ENCODE results near the gene TOLLIP. TPM values are rescaled to one million over a fixed set of nuclear protein-coding genes. Genes with fewer than 3 reads are reported as not detected.

TOLLIP gene
- total RNA-seq, 2 experiments from 2014 or later = 35.3 to 35.6 TPM

GRCh38 chr11:1232021-1232882 lies 77.2 kb downstream of the TOLLIP start:
- Mint-ChIP-seq H3K9me3 (no peaks in the 10 kb centered on the region), H3K27ac (no peak overlapping the region), H3K4me3 (no peak overlapping the region), H3K4me1 (no peaks in the 10 kb centered on the region), H3K27me3 (no peaks in the 10 kb centered on the region), H3K36me3 (ENCODE audit: low read depth) (no peaks in the 10 kb centered on the region)
- ChIA-PET CTCF (no interaction called here), POLR2A (no interaction called here)
- DNase-seq = no peak

GRCh38 chr11:1231396-1232020 lies 77.9 kb downstream of the TOLLIP start:
- H3K27ac Mint-ChIP-seq = no peak overlapping the region
- no peaks in the 10 kb centered on the region for H3K9me3 Mint-ChIP-seq
- H3K4me3 Mint-ChIP-seq = no peak overlapping the region
- no peak for DNase-seq
- no peaks in the 10 kb centered on the region for H3K4me1 Mint-ChIP-seq
- H3K27me3 Mint-ChIP-seq = no peaks in the 10 kb centered on the region
- ChIA-PET CTCF (no interaction called here), POLR2A (no interaction called here)
- no peaks in the 10 kb centered on the region for H3K36me3 Mint-ChIP-seq (ENCODE audit: low read depth)

- no peak for DNase-seq
- H3K27ac Mint-ChIP-seq = no peak overlapping the region
- no peaks in the 10 kb centered on the region for H3K9me3 Mint-ChIP-seq
- H3K27me3 Mint-ChIP-seq = no peaks in the 10 kb centered on the region
- H3K36me3 Mint-ChIP-seq (ENCODE audit: low read depth) = no peaks in the 10 kb centered on the region
- H3K4me3 Mint-ChIP-seq = no peak overlapping the region
- ChIA-PET CTCF (no interaction called here), POLR2A (no interaction called here)
- H3K4me1 Mint-ChIP-seq = no peaks in the 10 kb centered on the region
Observed at GRCh38 chr11:1230456-1231395, 78.7 kb downstream of the TOLLIP start.

- Mint-ChIP-seq H3K36me3 (ENCODE audit: low read depth) (no peaks in the 10 kb centered on the region), H3K27me3 (no peaks in the 10 kb centered on the region), H3K4me3 (no peak overlapping the region), H3K27ac (no peak overlapping the region), H3K9me3 (no peaks in the 10 kb centered on the region), H3K4me1 (no peaks in the 10 kb centered on the region)
- DNase-seq = no peak
- ChIA-PET CTCF (no interaction called here), POLR2A (no interaction called here)
Observed at GRCh38 chr11:1230121-1230455, 79.3 kb downstream of the TOLLIP start.

GRCh38 chr11:1229471-1230120 lies 79.8 kb downstream of the TOLLIP start:
- POLR2A ChIA-PET = no interaction called here
- H3K9me3 Mint-ChIP-seq = no peaks in the 10 kb centered on the region
- no peaks in the 10 kb centered on the region for H3K4me1 Mint-ChIP-seq
- CTCF ChIA-PET = no interaction called here
- no peak overlapping the region for H3K27ac Mint-ChIP-seq
- no peak overlapping the region for H3K4me3 Mint-ChIP-seq
- no peak for DNase-seq
- no peaks in the 10 kb centered on the region for H3K36me3 Mint-ChIP-seq (ENCODE audit: low read depth)
- H3K27me3 Mint-ChIP-seq = no peaks in the 10 kb centered on the region

- no peak for DNase-seq
- no peaks in the 10 kb centered on the region for H3K27me3 Mint-ChIP-seq
- H3K4me1 Mint-ChIP-seq = no peaks in the 10 kb centered on the region
Observed at GRCh38 chr11:1228921-1229451, 80.4 kb downstream of the TOLLIP start.

GRCh38 chr11:1228101-1228821 lies 81.2 kb downstream of the TOLLIP start:
- no peaks in the 10 kb centered on the region for H3K36me3 Mint-ChIP-seq (ENCODE audit: low read depth)
- no peak overlapping the region for H3K27ac Mint-ChIP-seq
- no peaks in the 10 kb centered on the region for H3K4me1 Mint-ChIP-seq
- ChIA-PET CTCF (no interaction called here), POLR2A (no interaction called here)
- no peak for DNase-seq
- H3K9me3 Mint-ChIP-seq = no peaks in the 10 kb centered on the region
- no peak overlapping the region for H3K4me3 Mint-ChIP-seq
- H3K27me3 Mint-ChIP-seq = no peaks in the 10 kb centered on the region

More at GRCh38 chr11:1228921-1229451, 80.4 kb downstream of the TOLLIP start:
- POLR2A ChIA-PET = no interaction called here
- Mint-ChIP-seq H3K4me3 (no peak overlapping the region), H3K36me3 (ENCODE audit: low read depth) (no peaks in the 10 kb centered on the region), H3K9me3 (no peaks in the 10 kb centered on the region), H3K27ac (no peak overlapping the region)
- CTCF ChIA-PET = no interaction called here

GRCh38 chr11:1227551-1228100 lies 81.8 kb downstream of the TOLLIP start:
- ChIA-PET CTCF (no interaction called here), POLR2A (no interaction called here)
- Mint-ChIP-seq H3K4me1 (no peaks in the 10 kb centered on the region), H3K36me3 (ENCODE audit: low read depth) (no peaks in the 10 kb centered on the region), H3K27ac (no peak overlapping the region), H3K4me3 (no peak overlapping the region), H3K9me3 (no peaks in the 10 kb centered on the region), H3K27me3 (no peaks in the 10 kb centered on the region)
- no peak for DNase-seq

- POLR2A ChIA-PET = no interaction called here
- no peaks in the 10 kb centered on the region for H3K9me3 Mint-ChIP-seq
- H3K4me1 Mint-ChIP-seq = no peaks in the 10 kb centered on the region
- H3K27ac Mint-ChIP-seq = no peak overlapping the region
- CTCF ChIA-PET = no interaction called here
- DNase-seq = no peak
- H3K4me3 Mint-ChIP-seq = no peak overlapping the region
- H3K27me3 Mint-ChIP-seq = no peaks in the 10 kb centered on the region
- no peaks in the 10 kb centered on the region for H3K36me3 Mint-ChIP-seq (ENCODE audit: low read depth)
Observed at GRCh38 chr11:1226986-1227550, 82.4 kb downstream of the TOLLIP start.

GRCh38 chr11:1226226-1226985 lies 83.0 kb downstream of the TOLLIP start:
- no peak for DNase-seq

GRCh38 chr11:1225386-1226225 lies 83.8 kb downstream of the TOLLIP start:
- H3K4me3 Mint-ChIP-seq = no peak overlapping the region
- no peaks in the 10 kb centered on the region for H3K9me3 Mint-ChIP-seq
- ChIA-PET POLR2A (no interaction called here), CTCF (no interaction called here)
- H3K27me3 Mint-ChIP-seq = no peaks in the 10 kb centered on the region
- H3K27ac Mint-ChIP-seq = no peak overlapping the region
- no peaks in the 10 kb centered on the region for H3K36me3 Mint-ChIP-seq (ENCODE audit: low read depth)
- no peaks in the 10 kb centered on the region for H3K4me1 Mint-ChIP-seq
- no peak for DNase-seq

More at GRCh38 chr11:1226226-1226985, 83.0 kb downstream of the TOLLIP start:
- Mint-ChIP-seq H3K27ac (no peak overlapping the region), H3K27me3 (no peaks in the 10 kb centered on the region), H3K4me1 (no peaks in the 10 kb centered on the region), H3K36me3 (ENCODE audit: low read depth) (no peaks in the 10 kb centered on the region), H3K4me3 (no peak overlapping the region), H3K9me3 (no peaks in the 10 kb centered on the region)
- ChIA-PET CTCF (no interaction called here), POLR2A (no interaction called here)
